DOHH2 (cell line): ENCODE results near the gene DSCAML1.

Experiments
- H3F3A ChIP-seq: fragments of 200-600 bp; sonication (generic), shearing (Covaris generic); 2 replicates; pipeline ENCODE4 v1.6.0; 2016; ENCODE audit warnings: antibody characterized with exemption, mild to moderate bottlenecking; ENCODE audit not compliant: control insufficient read depth, insufficient read depth
- H3K27ac ChIP-seq: fragments of 200-600 bp; sonication (generic); 2 replicates; pipeline ENCODE4 v1.5.1; 2014; ENCODE audit warnings: low read depth, mild to moderate bottlenecking, low read length, moderate library complexity
- H3K27me3 ChIP-seq: fragments of 200-600 bp; sonication (generic); 2 replicates; pipeline ENCODE4 v1.6.1; 2014; ENCODE audit warnings: mild to moderate bottlenecking, low read length, mixed read lengths; ENCODE audit not compliant: control insufficient read depth
- H3K36me3 ChIP-seq: fragments of 200-600 bp; sonication (generic); 2 replicates; pipeline ENCODE4 v1.6.1; 2014; ENCODE audit warnings: mild to moderate bottlenecking, low read length, moderate library complexity, mixed read lengths; ENCODE audit not compliant: control insufficient read depth
- H3K4me1 ChIP-seq: fragments of 200-600 bp; sonication (generic); 2 replicates; pipeline ENCODE4 v1.6.1; 2014; ENCODE audit warnings: mild to moderate bottlenecking, low read length, mixed read lengths; ENCODE audit not compliant: control insufficient read depth
- H3K4me2 ChIP-seq: fragments of 200-600 bp; sonication (generic); 2 replicates; pipeline ENCODE4 v1.6.0; 2014; ENCODE audit warnings: mild to moderate bottlenecking, low read length, moderate library complexity
- H3K4me3 ChIP-seq: fragments of 200-600 bp; sonication (generic); 2 replicates; pipeline ENCODE4 v1.5.1; 2014; ENCODE audit warnings: mild to moderate bottlenecking, low read length, mixed read lengths
- H3K79me2 ChIP-seq: fragments of 200-600 bp; sonication (generic); 2 replicates; pipeline ENCODE4 v1.6.1; 2014; ENCODE audit warnings: mild to moderate bottlenecking, low read length, mixed read lengths; ENCODE audit not compliant: control insufficient read depth
- H3K9me2 ChIP-seq: fragments of 200-600 bp; sonication (generic); replicated peaks from 2 replicates; pipeline ENCODE4 v1.6.1; 2014; ENCODE audit warnings: mild to moderate bottlenecking, low read length, mixed read lengths; ENCODE audit not compliant: control insufficient read depth
- H3K9me3 ChIP-seq: fragments of 200-600 bp; sonication (generic); 2 replicates; pipeline ENCODE4 v1.6.1; 2014; ENCODE audit warnings: antibody characterized with exemption, low read length, mixed read lengths; ENCODE audit not compliant: control insufficient read depth, insufficient read depth
- H4K20me1 ChIP-seq: fragments of 200-600 bp; sonication (generic); 2 replicates; pipeline ENCODE4 v1.6.0; 2014; ENCODE audit warnings: low read depth, mild to moderate bottlenecking, antibody characterized with exemption, low read length, moderate library complexity; ENCODE audit not compliant: control insufficient read depth, insufficient read depth
- CTCF ChIP-seq: fragments of 200-600 bp; sonication (generic); IDR thresholded peaks from one replicate; pipeline ENCODE4 v1.5.1; 2014; ENCODE audit warnings: antibody characterized with exemption, mild to moderate bottlenecking, low read depth, low read length; ENCODE audit not compliant: poor library complexity, severe bottlenecking
- EZH2phosphoT487 ChIP-seq: fragments of 200-600 bp; sonication (generic); IDR thresholded peaks from 2 replicates; pipeline ENCODE4 v1.6.1; 2017; ENCODE audit warnings: borderline replicate concordance, mild to moderate bottlenecking, antibody characterized with exemption, low read length, moderate library complexity, mixed read lengths

Gene DSCAML1

GRCh38 chr11:117623831-117624271 lies 173.2 kb downstream of the DSCAML1 start:
- Histone ChIP-seq H3K79me2 (no peaks in the 10 kb centered on the region), H3K4me1 (no peaks in the 10 kb centered on the region), H3K9me2 (no peaks in the 10 kb centered on the region), H3K4me2 (no peak overlapping the region), H3K36me3 (no peaks in the 10 kb centered on the region), H3F3A (no peaks in the 10 kb centered on the region), H3K4me3 (no peak overlapping the region), H3K27me3 (peaks cover 3% of the 10 kb centered on the region; the same call in 1 of the 2 replicates), H4K20me1 (no peaks in the 10 kb centered on the region), H3K27ac (no peak overlapping the region), H3K9me3 (peaks cover 12% of the 10 kb centered on the region; the same call in 1 of the 2 replicates)
- TF ChIP-seq CTCF (no peak), EZH2phosphoT487 (no peak)

- H3K27me3 ChIP-seq, result peaks cover 5% of the 10 kb centered on the region; the same call in 1 of the 2 replicates
- TF ChIP-seq EZH2phosphoT487 (no peak), CTCF (peak; percentile 60)
- no peak overlapping the region for H3K4me3 ChIP-seq
- no peaks in the 10 kb centered on the region for H3K4me1 ChIP-seq
- no peaks in the 10 kb centered on the region for H3K9me2 ChIP-seq
- no peak overlapping the region for H3K4me2 ChIP-seq
- no peaks in the 10 kb centered on the region for H3K79me2 ChIP-seq
- H4K20me1 ChIP-seq, result no peaks in the 10 kb centered on the region
- H3F3A ChIP-seq, result no peaks in the 10 kb centered on the region
- no peak overlapping the region for H3K27ac ChIP-seq
- no peaks in the 10 kb centered on the region for H3K36me3 ChIP-seq
- H3K9me3 ChIP-seq, result peaks cover 12% of the 10 kb centered on the region; the same call in 1 of the 2 replicates
These were observed 175.8 kb downstream of the DSCAML1 start for GRCh38 chr11:117621226-117621625.

GRCh38 chr11:117620659-117621058 lies 176.4 kb downstream of the DSCAML1 start:
- Histone ChIP-seq H3K36me3 (no peaks in the 10 kb centered on the region), H3K9me3 (peaks cover 12% of the 10 kb centered on the region; the same call in 1 of the 2 replicates), H3K27ac (no peak overlapping the region), H3K9me2 (no peaks in the 10 kb centered on the region), H4K20me1 (no peaks in the 10 kb centered on the region), H3K4me1 (no peaks in the 10 kb centered on the region), H3K4me2 (no peak overlapping the region), H3K27me3 (peaks cover 8% of the 10 kb centered on the region; the same call in 1 of the 2 replicates), H3K4me3 (no peak overlapping the region), H3F3A (no peaks in the 10 kb centered on the region), H3K79me2 (no peaks in the 10 kb centered on the region)
- TF ChIP-seq EZH2phosphoT487 (no peak), CTCF (no peak)
